Colonic mucosa (tissue), 4 donors: Measurements from ENCODE around the gene CYP2D6. TPM values are rescaled to one million over a fixed set of nuclear protein-coding genes. Genes with fewer than 3 reads are reported as not detected.

Experiments
- DNase-seq: peaks from one replicate; pipeline ENCODE4 v3.0.0-alpha.2; 2020
- H3K27ac ChIP-seq: fragments of 200-600 bp; one replicate; pipeline ENCODE4 v1.8.0; 2021
- H3K27me3 ChIP-seq: fragments of 200-600 bp; one replicate; pipeline ENCODE4 v1.8.0; 2021
- H3K36me3 ChIP-seq: fragments of 200-600 bp; one replicate; pipeline ENCODE4 v1.8.0; 2021
- H3K4me1 ChIP-seq: fragments of 200-600 bp; one replicate; pipeline ENCODE4 v1.8.0; 2021; ENCODE audit warnings: mild to moderate bottlenecking
- H3K4me3 ChIP-seq: fragments of 200-600 bp; one replicate; pipeline ENCODE4 v1.8.0; 2021
- H3K9ac ChIP-seq, 2 donors: one replicate each; pipeline ENCODE4 v1.7.0; 2013; ENCODE audit warnings: control low read depth in 2 of 2, low read depth in 2 of 2, low read length in 2 of 2
- H3K9me3 ChIP-seq: fragments of 200-600 bp; one replicate; pipeline ENCODE4 v1.8.0; 2021
- intact Hi-C: fragments of 100-400 bp; cut with DNase I; formaldehyde crosslinking; loops from one replicate; pipeline ENCODE4 v1.14.1; 2022
- total RNA-seq, 2 donors: library from RNA; stranded (reverse); fragmentation: NEBNext Ultra II Directional in 1 of 2; extraction: Animal tissue kit (Norgen Biotek cat#: 25700) in 1 of 2; gene quantifications; one replicate each; pipeline ENCODE4 v1.2.1, GENCODE V29; 2021
- TF ChIP-seq, protein P1 (sequence below): fragments of 200-600 bp; IDR thresholded peaks from one replicate; pipeline ENCODE4 v1.8.0; 2022; ENCODE audit warnings: antibody characterized with exemption, mild to moderate bottlenecking
- donor health status: healthy.
- donor health status: DM: no; HTN: no; CAD: no.
- donor health status: DM: no; HTN: no; CAD: no.

CYP2D6 gene
- total RNA-seq, 2 donors from 2014 or later = 2.2 to 2.9 TPM

DNA sequence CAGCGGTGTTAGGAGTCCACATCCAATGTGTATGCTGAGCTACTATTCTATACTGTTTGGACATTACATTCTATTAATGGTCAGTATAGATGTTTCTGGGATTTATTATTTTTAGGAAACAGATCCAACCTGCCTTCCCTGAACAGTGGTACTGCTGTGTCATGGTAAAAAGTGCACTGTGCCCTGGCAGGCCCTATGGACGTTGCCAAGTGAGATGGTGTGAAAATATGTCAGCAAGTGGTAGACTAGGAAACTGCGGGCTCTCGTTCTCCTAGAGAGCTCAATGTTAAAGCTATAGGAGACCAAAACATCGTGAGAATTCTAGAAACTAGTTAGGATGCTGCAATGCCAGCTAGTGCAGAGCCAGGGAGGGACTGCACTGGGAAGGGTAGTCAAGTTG is 26.0 kb upstream of the CYP2D6 start:
- H3K4me3 ChIP-seq = no peak overlapping the region
- peaks cover 2% of the 10 kb centered on the region for H3K4me1 ChIP-seq
- no peaks in the 10 kb centered on the region for H3K9me3 ChIP-seq
- H3K27me3 ChIP-seq = no peaks in the 10 kb centered on the region
- TF ChIP-seq, protein P1, sequence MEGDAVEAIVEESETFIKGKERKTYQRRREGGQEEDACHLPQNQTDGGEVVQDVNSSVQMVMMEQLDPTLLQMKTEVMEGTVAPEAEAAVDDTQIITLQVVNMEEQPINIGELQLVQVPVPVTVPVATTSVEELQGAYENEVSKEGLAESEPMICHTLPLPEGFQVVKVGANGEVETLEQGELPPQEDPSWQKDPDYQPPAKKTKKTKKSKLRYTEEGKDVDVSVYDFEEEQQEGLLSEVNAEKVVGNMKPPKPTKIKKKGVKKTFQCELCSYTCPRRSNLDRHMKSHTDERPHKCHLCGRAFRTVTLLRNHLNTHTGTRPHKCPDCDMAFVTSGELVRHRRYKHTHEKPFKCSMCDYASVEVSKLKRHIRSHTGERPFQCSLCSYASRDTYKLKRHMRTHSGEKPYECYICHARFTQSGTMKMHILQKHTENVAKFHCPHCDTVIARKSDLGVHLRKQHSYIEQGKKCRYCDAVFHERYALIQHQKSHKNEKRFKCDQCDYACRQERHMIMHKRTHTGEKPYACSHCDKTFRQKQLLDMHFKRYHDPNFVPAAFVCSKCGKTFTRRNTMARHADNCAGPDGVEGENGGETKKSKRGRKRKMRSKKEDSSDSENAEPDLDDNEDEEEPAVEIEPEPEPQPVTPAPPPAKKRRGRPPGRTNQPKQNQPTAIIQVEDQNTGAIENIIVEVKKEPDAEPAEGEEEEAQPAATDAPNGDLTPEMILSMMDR = no peak
- H3K36me3 ChIP-seq = no peaks in the 10 kb centered on the region
- H3K27ac ChIP-seq = no peak overlapping the region
- no peak overlapping the region for H3K9ac ChIP-seq
- DNase-seq = no peak
- intact Hi-C loops = loop anchor here (5.0 kb wide), 1 partner anchor 54 kb away; no protein-coding TSS in a partner anchor

DNA sequence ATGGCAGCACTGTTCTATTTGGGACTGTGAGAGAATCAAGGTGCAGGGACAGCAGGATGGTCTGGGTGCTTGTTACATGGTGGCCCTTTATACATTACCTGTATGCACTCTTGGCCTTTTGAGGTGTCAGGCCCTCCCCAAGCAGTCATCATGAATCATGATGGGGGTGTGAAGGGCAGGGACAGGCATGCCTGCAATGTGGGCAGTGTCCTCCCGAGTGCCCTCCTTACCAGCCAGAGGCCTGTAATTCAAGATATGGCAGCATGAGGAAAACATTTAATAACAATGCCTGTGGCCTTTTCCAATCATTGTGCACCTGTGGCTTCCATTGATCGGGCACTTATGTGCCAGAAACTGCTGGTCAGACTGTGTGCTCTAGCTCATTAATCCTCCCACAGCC is 25.5 kb upstream of the CYP2D6 start:
- Histone ChIP-seq H3K4me3 (no peak overlapping the region), H3K27ac (no peak overlapping the region), H3K4me1 (peaks cover 2% of the 10 kb centered on the region), H3K36me3 (no peaks in the 10 kb centered on the region), H3K9me3 (no peaks in the 10 kb centered on the region), H3K27me3 (no peaks in the 10 kb centered on the region), H3K9ac (no peak overlapping the region)
- intact Hi-C loops = loop anchor here (5.0 kb wide), 1 partner anchor 54 kb away; no protein-coding TSS in a partner anchor
- TF ChIP-seq, protein P1 = no peak
- no peak for DNase-seq

DNA sequence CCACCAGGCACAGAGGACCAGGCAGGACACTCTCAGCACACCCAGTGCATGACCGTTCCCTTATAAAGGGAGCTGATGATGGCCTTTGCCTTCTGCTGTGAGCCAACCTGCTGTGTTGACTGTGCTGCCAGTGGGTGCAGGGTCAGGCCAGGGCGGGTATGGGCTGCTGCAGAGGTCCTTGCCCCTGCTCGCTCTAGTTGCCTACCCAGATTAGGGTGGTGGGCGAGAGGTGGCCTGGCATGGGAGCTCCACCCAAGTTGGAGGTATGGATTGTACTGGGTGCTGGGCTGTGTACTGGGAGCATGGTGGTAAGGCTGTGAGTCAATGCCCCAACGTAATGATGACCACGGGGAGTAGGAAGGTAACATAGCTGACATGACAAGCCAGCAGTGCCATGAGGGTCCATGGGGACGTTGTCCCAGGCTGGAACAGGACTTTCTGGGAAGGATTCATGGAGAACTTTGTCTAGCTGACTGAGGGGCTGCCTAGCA is 24.5 kb upstream of the CYP2D6 start:
- Histone ChIP-seq H3K9ac (no peak overlapping the region), H3K4me3 (no peak overlapping the region), H3K27me3 (no peaks in the 10 kb centered on the region), H3K4me1 (peaks cover 2% of the 10 kb centered on the region), H3K9me3 (no peaks in the 10 kb centered on the region), H3K27ac (no peak overlapping the region), H3K36me3 (no peaks in the 10 kb centered on the region)
- TF ChIP-seq, protein P1 = no peak
- DNase-seq = no peak
- intact Hi-C loops = loop anchor here (5.0 kb wide), 1 partner anchor 53 kb away; no protein-coding TSS in a partner anchor

DNA sequence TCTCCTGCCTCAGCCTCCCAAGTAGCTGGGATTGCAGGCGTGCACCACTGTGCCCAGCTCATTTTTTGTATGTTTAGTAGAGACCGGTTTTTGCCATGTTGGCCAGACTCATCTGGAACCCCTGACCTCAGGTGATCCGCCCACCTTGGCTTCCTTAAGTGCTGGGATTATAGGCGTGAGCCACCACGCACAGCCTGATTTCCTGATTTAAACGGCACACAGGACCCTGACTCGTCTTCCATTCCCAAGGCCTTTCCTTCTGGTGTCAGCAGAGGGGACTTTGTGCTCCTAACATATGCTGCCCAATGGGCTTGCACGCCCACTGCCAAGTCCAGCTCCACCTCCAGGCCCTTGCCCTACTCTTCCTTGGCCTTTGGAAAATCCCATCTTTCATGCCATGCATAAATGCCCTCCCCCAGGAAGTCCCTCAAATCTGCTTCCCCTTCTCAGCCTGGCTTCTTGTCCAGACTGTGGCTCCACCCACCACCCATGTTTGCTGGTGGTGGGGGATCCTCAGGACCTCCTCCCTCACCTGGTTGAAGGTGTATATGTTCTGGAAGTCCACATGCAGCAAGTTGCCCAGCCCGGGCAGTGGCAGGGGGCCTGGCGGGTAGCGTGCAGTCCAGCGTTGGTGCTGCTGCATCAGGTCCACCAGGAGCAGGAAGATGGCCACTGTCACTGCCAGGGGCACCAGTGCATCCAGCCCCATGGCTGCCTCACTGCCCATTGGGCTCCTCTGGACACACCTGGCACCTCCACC is 23.9 kb upstream of the CYP2D6 start:
- no peak overlapping the region for H3K9ac ChIP-seq
- TF ChIP-seq, protein P1 = no peak
- no peak for DNase-seq
- no peak overlapping the region for H3K4me3 ChIP-seq
- H3K4me1 ChIP-seq = peaks cover 2% of the 10 kb centered on the region
- no peaks in the 10 kb centered on the region for H3K27me3 ChIP-seq
- no peaks in the 10 kb centered on the region for H3K36me3 ChIP-seq
- intact Hi-C loops = loop anchor here (5.0 kb wide), 1 partner anchor 52 kb away; no protein-coding TSS in a partner anchor
- no peak overlapping the region for H3K27ac ChIP-seq
- no peaks in the 10 kb centered on the region for H3K9me3 ChIP-seq

DNA sequence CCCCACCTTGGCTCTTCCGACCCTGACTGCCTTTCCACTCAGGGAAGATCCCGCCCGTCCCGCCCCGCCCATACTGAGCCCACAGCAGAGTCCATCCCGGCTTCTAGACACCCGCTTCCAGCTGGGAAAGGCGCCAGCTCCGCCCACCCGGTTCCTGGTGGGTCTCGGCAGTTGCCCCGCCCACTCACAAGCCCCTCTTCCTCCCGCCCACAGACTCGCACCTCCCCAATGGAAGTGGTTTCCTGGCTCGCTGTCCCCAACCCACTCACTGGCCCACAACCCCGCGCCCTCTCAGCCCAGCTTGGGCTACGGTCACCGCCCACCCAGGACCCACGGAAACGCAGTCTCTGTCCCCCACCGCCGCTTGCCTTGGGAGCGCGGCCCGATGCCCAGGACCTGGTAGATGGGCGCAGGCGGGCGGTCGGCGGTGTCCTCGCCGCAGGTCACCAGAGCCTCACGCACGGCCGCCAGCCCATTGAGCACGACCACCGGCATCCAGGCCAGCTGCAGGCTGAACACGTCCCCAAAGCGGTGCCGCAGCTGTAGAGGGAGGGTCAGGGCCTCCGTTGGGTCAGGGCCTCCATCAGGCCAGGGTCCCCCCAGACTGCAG is 22.2 kb upstream of the CYP2D6 start:
- no peak for DNase-seq
- H3K36me3 ChIP-seq = no peaks in the 10 kb centered on the region
- H3K9me3 ChIP-seq = no peaks in the 10 kb centered on the region
- intact Hi-C loops = no loop called here
- no peak overlapping the region for H3K4me3 ChIP-seq
- TF ChIP-seq, protein P1 = no peak
- H3K9ac ChIP-seq = no peak overlapping the region
- H3K27ac ChIP-seq = no peak overlapping the region
- H3K4me1 ChIP-seq = no peaks in the 10 kb centered on the region
- no peaks in the 10 kb centered on the region for H3K27me3 ChIP-seq
